ENCODE measurements around the gene C2orf76.
"Not testable (repeated sequence)": the region's sequence is repeated elsewhere in the genome, so short reads cannot be mapped to it uniquely, and the experiment has no call there.

Gene C2orf76

GRCh38 chr2:119293900-119294299 is 72.7 kb downstream of the C2orf76 start:
- no peak for DNase-seq (ENCODE audit: low spot score)

- DNase-seq (ENCODE audit: low spot score), result no peak
Measured at GRCh38 chr2:119293254-119293653, 73.4 kb downstream of the C2orf76 start.

GRCh38 chr2:119292226-119292625 is 74.4 kb downstream of the C2orf76 start:
- no peak for DNase-seq (ENCODE audit: low spot score)

GRCh38 chr2:119291588-119292167 is 75.0 kb downstream of the C2orf76 start:
- DNase-seq (ENCODE audit: low spot score), result no peak

GRCh38 chr2:119290859-119291587 is 75.6 kb downstream of the C2orf76 start:
- no peak for DNase-seq (ENCODE audit: low spot score)

GRCh38 chr2:119289642-119290041 is 77.0 kb downstream of the C2orf76 start:
- no peak for DNase-seq (ENCODE audit: low spot score)

- no peak for DNase-seq (ENCODE audit: low spot score)
Measured at GRCh38 chr2:119289093-119289492, 77.5 kb downstream of the C2orf76 start.

- DNase-seq (ENCODE audit: low spot score), result no peak
Measured at GRCh38 chr2:119288576-119288975, 78.1 kb downstream of the C2orf76 start.

GRCh38 chr2:119286661-119287060 is 80.0 kb downstream of the C2orf76 start:
- DNase-seq (ENCODE audit: low spot score), result no peak

GRCh38 chr2:119283873-119284331 is 82.7 kb downstream of the C2orf76 start:
- DNase-seq (ENCODE audit: low spot score), result no peak

- no peak for DNase-seq (ENCODE audit: low spot score)
Measured at GRCh38 chr2:119282996-119283511, 83.6 kb downstream of the C2orf76 start.

- no peak for DNase-seq (ENCODE audit: low spot score)
Measured at GRCh38 chr2:119282146-119282995, 84.3 kb downstream of the C2orf76 start.

GRCh38 chr2:119280680-119281079 is 86.0 kb downstream of the C2orf76 start:
- no peak for DNase-seq (ENCODE audit: low spot score)

- no peak for DNase-seq (ENCODE audit: low spot score)
Measured at GRCh38 chr2:119279666-119280065, 87.0 kb downstream of the C2orf76 start.

GRCh38 chr2:119278946-119279345 is 87.7 kb downstream of the C2orf76 start:
- no peak for DNase-seq (ENCODE audit: low spot score)

- not testable (repeated sequence) for DNase-seq (ENCODE audit: low spot score)
Measured at GRCh38 chr2:119278385-119278784, 88.2 kb downstream of the C2orf76 start.

GRCh38 chr2:119276864-119277263 is 89.8 kb downstream of the C2orf76 start:
- no peak for DNase-seq (ENCODE audit: low spot score)

- no peak for DNase-seq (ENCODE audit: low spot score)
Measured at GRCh38 chr2:119267604-119268003, 99.0 kb downstream of the C2orf76 start.

GRCh38 chr2:119266091-119266589 is 100.5 kb downstream of the C2orf76 start:
- DNase-seq (ENCODE audit: low spot score), result no peak

GRCh38 chr2:119265693-119266066 is 101.0 kb downstream of the C2orf76 start:
- no peak for DNase-seq (ENCODE audit: low spot score)

- peak; percentile 9 for DNase-seq (ENCODE audit: low spot score)
Measured at GRCh38 chr2:119264781-119265692, 101.6 kb downstream of the C2orf76 start.
